HepG2 (cell line): ENCODE data around the gene MT1G. TPM values are rescaled to one million over a fixed set of nuclear protein-coding genes. Genes with fewer than 3 reads are reported as not detected.

ENCODE experiments used
- ATF7-NPFF ChIP-seq: sonication (generic); formaldehyde crosslinking; IDR thresholded peaks from 2 replicates; pipeline ENCODE4 v1.8.1; 2023; ENCODE audit warnings: mild to moderate bottlenecking, low read depth, missing genetic modification reagents, moderate library complexity
- BCL6 ChIP-seq: IDR thresholded peaks from 2 replicates; pipeline ENCODE4 v1.6.1; 2016; ENCODE audit warnings: missing genetic modification reagents, missing compliant biosample characterization
- ETV5 ChIP-seq: IDR thresholded peaks from 2 replicates; pipeline ENCODE4 v1.6.1; 2018; ENCODE audit warnings: missing biosample characterization, missing genetic modification reagents, inconsistent platforms, borderline replicate concordance
- HDAC1 ChIP-seq: sonication (generic); formaldehyde crosslinking; IDR thresholded peaks from 2 replicates; pipeline ENCODE4 v1.5.1; 2020; ENCODE audit warnings: mild to moderate bottlenecking, missing genetic modification reagents
- MEIS1 ChIP-seq: sonication (generic); formaldehyde crosslinking; IDR thresholded peaks from 2 replicates; pipeline ENCODE4 v1.9.0; 2021; ENCODE audit warnings: mild to moderate bottlenecking, missing genetic modification reagents, moderate library complexity, borderline replicate concordance
- NFE2L1 ChIP-seq: sonication (generic); formaldehyde crosslinking; IDR thresholded peaks from 2 replicates; pipeline ENCODE4 v1.4.0; 2020; ENCODE audit warnings: missing genetic modification reagents, mild to moderate bottlenecking, borderline replicate concordance
- ONECUT2 ChIP-seq: sonication (generic); formaldehyde crosslinking; IDR thresholded peaks from 2 replicates; pipeline ENCODE4 v1.4.0; 2020; ENCODE audit warnings: missing genetic modification reagents
- RFXANK ChIP-seq: IDR thresholded peaks from 2 replicates; pipeline ENCODE4 v1.6.1; 2016
- SETDB1 ChIP-seq: sonication (generic); formaldehyde crosslinking; IDR thresholded peaks from 2 replicates; pipeline ENCODE4 v1.5.1; 2020; ENCODE audit warnings: missing genetic modification reagents, mild to moderate bottlenecking, borderline replicate concordance
- SMYD3 ChIP-seq: sonication (generic); formaldehyde crosslinking; IDR thresholded peaks from 2 replicates; pipeline ENCODE4 v1.8.1; 2023; ENCODE audit warnings: mild to moderate bottlenecking, missing genetic modification reagents
- SNAPC2 ChIP-seq: sonication (generic); formaldehyde crosslinking; IDR thresholded peaks from 2 replicates; pipeline ENCODE4 v1.8.1; 2022; ENCODE audit warnings: mild to moderate bottlenecking, missing genetic modification reagents
- ZMYM4 ChIP-seq: sonication (generic); formaldehyde crosslinking; IDR thresholded peaks from 2 replicates; pipeline ENCODE4 v1.8.1; 2023; ENCODE audit warnings: mild to moderate bottlenecking, missing genetic modification reagents
- ZNF180 ChIP-seq: sonication (generic); formaldehyde crosslinking; IDR thresholded peaks from 2 replicates; pipeline ENCODE4 v1.4.0; 2020; ENCODE audit warnings: low read depth, missing genetic modification reagents, borderline replicate concordance
- ZNF253 ChIP-seq: sonication (generic); formaldehyde crosslinking; IDR thresholded peaks from 2 replicates; pipeline ENCODE4 v1.8.0; 2022; ENCODE audit warnings: mild to moderate bottlenecking, missing genetic modification reagents, borderline replicate concordance
- ZNF383 ChIP-seq: sonication (generic); formaldehyde crosslinking; IDR thresholded peaks from 2 replicates; pipeline ENCODE4 v1.4.0; 2020; ENCODE audit warnings: missing genetic modification reagents, mild to moderate bottlenecking, borderline replicate concordance
- ZNF782 ChIP-seq: sonication (generic); formaldehyde crosslinking; IDR thresholded peaks from 2 replicates; pipeline ENCODE4 v1.4.0; 2020; ENCODE audit warnings: missing genetic modification reagents, mild to moderate bottlenecking, borderline replicate concordance
- ZNF879 ChIP-seq: sonication (generic); formaldehyde crosslinking; IDR thresholded peaks from 2 replicates; pipeline ENCODE4 v1.8.1; 2023; ENCODE audit warnings: missing genetic modification reagents
- ZNF891 ChIP-seq: sonication (generic); formaldehyde crosslinking; IDR thresholded peaks from 2 replicates; pipeline ENCODE4 v1.5.0; 2020; ENCODE audit warnings: mild to moderate bottlenecking, missing genetic modification reagents
- polyA plus RNA-seq, 8 experiments: library from polyadenylated mRNA; depleted of rRNA in 3 of 8; stranded (reverse) in 7 of 8; unstranded in 1 of 8; fragments of >200 nt; fragmentation: Illumina TruSeq in 4 of 8; extraction: Trizol in 4 of 8; gene quantifications; 2 replicates each; pipeline versions ENCODE4 v1.2.1 to v1.2.3, GENCODE V29; 2011 to 2016; ENCODE audit warnings: low read depth in 4 of 8, missing spikeins in 1 of 8, mixed read lengths in 1 of 8; ENCODE audit not compliant: insufficient read depth in 1 of 8
- total RNA-seq, 5 experiments: library from RNA; depleted of rRNA; stranded (reverse); fragments of >200 nt; fragmentation: Illumina TruSeq; extraction: Trizol; gene quantifications; 2 replicates each; pipeline ENCODE4 v1.2.3, GENCODE V29; 2016; ENCODE audit warnings: low read depth in 1 of 5
- TF ChIP-seq, protein P1 (sequence below): IDR thresholded peaks from 2 replicates; pipeline ENCODE4 v1.6.1; 2016
- TF ChIP-seq, protein P2 (sequence below): sonication (generic); formaldehyde crosslinking; IDR thresholded peaks from 2 replicates; pipeline ENCODE4 v1.9.0; 2021; ENCODE audit warnings: missing genetic modification reagents, mild to moderate bottlenecking, borderline replicate concordance
- TF ChIP-seq, protein P3 (sequence below): IDR thresholded peaks from 2 replicates; pipeline ENCODE4 v1.6.1; 2016; ENCODE audit warnings: missing biosample characterization, missing genetic modification reagents, low read depth
- TF ChIP-seq, protein P4 (sequence below): sonication (generic); formaldehyde crosslinking; conservative IDR thresholded peaks from 2 replicates; pipeline ENCODE4 v1.8.1; 2023; ENCODE audit warnings: missing genetic modification reagents
- TF ChIP-seq, protein P5 (sequence below): IDR thresholded peaks from 2 replicates; pipeline ENCODE4 v1.6.1; 2016; ENCODE audit warnings: missing genetic modification reagents, missing compliant biosample characterization
- TF ChIP-seq, protein P6 (sequence below): sonication (generic); formaldehyde crosslinking; IDR thresholded peaks from 2 replicates; pipeline ENCODE4 v1.8.0; 2022; ENCODE audit warnings: missing genetic modification reagents, mild to moderate bottlenecking, borderline replicate concordance

Gene MT1G
- total and polyA plus RNA-seq, 2 of the 13 experiments (the other 11 are each of a cell fraction or from before 2014, with no cell fraction given): 3.6 to 377 TPM

DNA sequence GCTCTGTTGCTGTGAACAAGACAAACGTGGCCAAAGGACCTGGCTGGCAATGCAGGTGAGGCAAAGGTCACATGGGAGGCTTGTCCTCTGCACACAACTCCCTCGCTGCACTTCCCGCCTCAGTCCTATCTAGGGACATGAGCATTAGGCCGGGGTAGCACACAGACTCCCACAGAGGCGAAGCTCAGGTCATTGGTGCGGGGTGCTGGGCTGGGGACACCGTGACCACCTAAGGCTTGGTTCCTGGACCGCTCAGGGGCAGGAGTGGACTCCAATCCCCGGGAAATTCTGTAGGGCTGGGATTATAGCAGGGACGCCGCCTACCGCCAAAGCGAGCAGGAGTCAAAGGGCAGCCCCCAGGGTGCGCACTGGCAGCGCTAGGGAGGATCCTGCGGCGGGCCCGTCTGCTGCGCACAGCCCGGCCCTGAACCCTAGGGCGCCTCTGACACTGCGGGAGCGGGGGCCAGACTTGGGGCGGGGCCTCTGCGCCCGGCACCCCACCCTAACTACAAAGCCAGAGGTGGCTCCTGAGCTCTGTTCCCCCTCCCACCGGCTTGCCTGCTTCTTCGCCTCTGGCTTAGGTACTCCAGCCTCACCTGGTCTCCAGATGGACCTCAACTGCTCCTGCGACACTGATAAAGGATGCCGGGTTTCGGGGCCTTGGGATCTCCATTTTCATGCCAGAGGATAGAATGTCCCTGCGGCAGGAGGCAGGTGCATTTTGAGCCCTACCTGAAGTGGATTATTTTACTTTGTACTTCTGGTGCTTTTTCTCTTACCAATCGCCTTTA is 20.0 kb downstream of the MT1G start (continued):
- TF ChIP-seq BCL6 (CRISPR knock-in tag) (no peak), SETDB1 (CRISPR knock-in tag) (no peak), NFE2L1 (CRISPR knock-in tag) (no peak), ZNF180 (CRISPR knock-in tag) (no peak; the same call in 1 of the 2 replicates), RFXANK (CRISPR knock-in tag) (no peak), ETV5 (CRISPR knock-in tag) (no peak), ZNF879 (CRISPR knock-in tag) (no peak), ZNF782 (CRISPR knock-in tag) (no peak), HDAC1 (CRISPR knock-in tag) (no peak; the same call in 1 of the 2 replicates), ZNF253 (CRISPR knock-in tag) (no peak), SNAPC2 (CRISPR knock-in tag) (no peak), SMYD3 (no peak), MEIS1 (CRISPR knock-in tag) (no peak), ZNF383 (CRISPR knock-in tag) (no peak), ONECUT2 (no peak), ATF7-NPFF (0 out of 2 replicates have a peak, but pooled peaks have one; percentile 45), ZMYM4 (peak; percentile 45; the same call in 1 of the 2 replicates), ZNF891 (CRISPR knock-in tag) (no peak)
- TF ChIP-seq, protein P1, sequence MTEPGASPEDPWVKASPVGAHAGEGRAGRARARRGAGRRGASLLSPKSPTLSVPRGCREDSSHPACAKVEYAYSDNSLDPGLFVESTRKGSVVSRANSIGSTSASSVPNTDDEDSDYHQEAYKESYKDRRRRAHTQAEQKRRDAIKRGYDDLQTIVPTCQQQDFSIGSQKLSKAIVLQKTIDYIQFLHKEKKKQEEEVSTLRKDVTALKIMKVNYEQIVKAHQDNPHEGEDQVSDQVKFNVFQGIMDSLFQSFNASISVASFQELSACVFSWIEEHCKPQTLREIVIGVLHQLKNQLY (CRISPR knock-in tag): no peak
- TF ChIP-seq, protein P2, sequence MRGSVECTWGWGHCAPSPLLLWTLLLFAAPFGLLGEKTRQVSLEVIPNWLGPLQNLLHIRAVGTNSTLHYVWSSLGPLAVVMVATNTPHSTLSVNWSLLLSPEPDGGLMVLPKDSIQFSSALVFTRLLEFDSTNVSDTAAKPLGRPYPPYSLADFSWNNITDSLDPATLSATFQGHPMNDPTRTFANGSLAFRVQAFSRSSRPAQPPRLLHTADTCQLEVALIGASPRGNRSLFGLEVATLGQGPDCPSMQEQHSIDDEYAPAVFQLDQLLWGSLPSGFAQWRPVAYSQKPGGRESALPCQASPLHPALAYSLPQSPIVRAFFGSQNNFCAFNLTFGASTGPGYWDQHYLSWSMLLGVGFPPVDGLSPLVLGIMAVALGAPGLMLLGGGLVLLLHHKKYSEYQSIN: no peak
- TF ChIP-seq, protein P3, sequence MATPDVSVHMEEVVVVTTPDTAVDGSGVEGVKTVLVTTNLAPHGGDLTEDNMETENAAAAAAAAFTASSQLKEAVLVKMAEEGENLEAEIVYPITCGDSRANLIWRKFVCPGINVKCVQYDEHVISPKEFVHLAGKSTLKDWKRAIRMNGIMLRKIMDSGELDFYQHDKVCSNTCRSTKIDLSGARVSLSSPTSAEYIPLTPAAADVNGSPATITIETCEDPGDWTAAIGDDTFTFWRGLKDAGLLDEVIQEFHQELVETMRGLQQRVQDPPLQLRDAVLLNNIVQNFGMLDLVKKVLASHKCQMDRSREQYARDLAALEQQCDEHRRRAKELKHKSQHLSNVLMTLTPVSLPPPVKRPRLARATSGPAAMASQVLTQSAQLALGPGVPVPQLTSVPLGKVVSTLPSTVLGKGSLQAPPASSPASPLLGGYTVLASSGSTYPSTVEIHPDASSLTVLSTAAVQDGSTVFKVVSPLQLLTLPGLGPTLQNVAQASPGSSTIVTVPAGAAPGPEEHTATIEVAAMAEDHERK (CRISPR knock-in tag): no peak
- TF ChIP-seq, protein P4, sequence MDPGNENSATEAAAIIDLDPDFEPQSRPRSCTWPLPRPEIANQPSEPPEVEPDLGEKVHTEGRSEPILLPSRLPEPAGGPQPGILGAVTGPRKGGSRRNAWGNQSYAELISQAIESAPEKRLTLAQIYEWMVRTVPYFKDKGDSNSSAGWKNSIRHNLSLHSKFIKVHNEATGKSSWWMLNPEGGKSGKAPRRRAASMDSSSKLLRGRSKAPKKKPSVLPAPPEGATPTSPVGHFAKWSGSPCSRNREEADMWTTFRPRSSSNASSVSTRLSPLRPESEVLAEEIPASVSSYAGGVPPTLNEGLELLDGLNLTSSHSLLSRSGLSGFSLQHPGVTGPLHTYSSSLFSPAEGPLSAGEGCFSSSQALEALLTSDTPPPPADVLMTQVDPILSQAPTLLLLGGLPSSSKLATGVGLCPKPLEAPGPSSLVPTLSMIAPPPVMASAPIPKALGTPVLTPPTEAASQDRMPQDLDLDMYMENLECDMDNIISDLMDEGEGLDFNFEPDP (CRISPR knock-in tag): no peak
- TF ChIP-seq, protein P5, sequence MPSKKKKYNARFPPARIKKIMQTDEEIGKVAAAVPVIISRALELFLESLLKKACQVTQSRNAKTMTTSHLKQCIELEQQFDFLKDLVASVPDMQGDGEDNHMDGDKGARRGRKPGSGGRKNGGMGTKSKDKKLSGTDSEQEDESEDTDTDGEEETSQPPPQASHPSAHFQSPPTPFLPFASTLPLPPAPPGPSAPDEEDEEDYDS (CRISPR knock-in tag): no peak
- TF ChIP-seq, protein P6, sequence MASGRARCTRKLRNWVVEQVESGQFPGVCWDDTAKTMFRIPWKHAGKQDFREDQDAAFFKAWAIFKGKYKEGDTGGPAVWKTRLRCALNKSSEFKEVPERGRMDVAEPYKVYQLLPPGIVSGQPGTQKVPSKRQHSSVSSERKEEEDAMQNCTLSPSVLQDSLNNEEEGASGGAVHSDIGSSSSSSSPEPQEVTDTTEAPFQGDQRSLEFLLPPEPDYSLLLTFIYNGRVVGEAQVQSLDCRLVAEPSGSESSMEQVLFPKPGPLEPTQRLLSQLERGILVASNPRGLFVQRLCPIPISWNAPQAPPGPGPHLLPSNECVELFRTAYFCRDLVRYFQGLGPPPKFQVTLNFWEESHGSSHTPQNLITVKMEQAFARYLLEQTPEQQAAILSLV (CRISPR knock-in tag): peak; percentile 21; the same call in 1 of the 2 replicates
